Ascending aorta (tissue), 2 donors: ENCODE results near the gene NOSIP. TPM values are rescaled to one million over a fixed set of nuclear protein-coding genes. Genes with fewer than 3 reads are reported as not detected.

ENCODE experiments used
- DNase-seq, 2 donors: peaks; one replicate each; pipeline ENCODE4 v3.0.0-alpha.2; 2019; ENCODE audit warnings: low spot score in 2 of 2
- H3K27ac ChIP-seq, 2 donors: fragments of 200-600 bp; sonication (generic); one replicate each; pipeline ENCODE4 v1.5.1; 2016 to 2017; ENCODE audit warnings: mild to moderate bottlenecking in 1 of 2
- H3K27me3 ChIP-seq: fragments of 200-600 bp; sonication (generic); one replicate; pipeline ENCODE4 v1.5.1; 2017
- H3K36me3 ChIP-seq, 2 donors: fragments of 200-600 bp; sonication (generic); one replicate each; pipeline ENCODE4 v1.5.1; 2016
- H3K4me1 ChIP-seq, 2 donors: fragments of 200-600 bp; sonication (generic); one replicate each; pipeline ENCODE4 v1.5.1; 2016 to 2017; ENCODE audit warnings: mild to moderate bottlenecking in 1 of 2
- H3K4me3 ChIP-seq, 2 donors: fragments of 200-600 bp; sonication (generic); one replicate each; pipeline ENCODE4 v1.5.1; 2016 to 2017; ENCODE audit warnings: mild to moderate bottlenecking in 1 of 2
- H3K9me3 ChIP-seq, 2 donors: fragments of 200-600 bp; sonication (generic); one replicate each; pipeline ENCODE4 v1.5.1; 2016
- CTCF ChIP-seq, 3 experiments: fragments of 200-600 bp in 2 of 3; fragments of 450-650 bp in 1 of 3; sonication (generic) in 2 of 3; IDR thresholded peaks; one replicate each; pipeline ENCODE4 v1.5.1; 2016 to 2019; ENCODE audit warnings: antibody characterized with exemption in 3 of 3, mild to moderate bottlenecking in 1 of 3, moderate library complexity in 1 of 3
- intact Hi-C: fragments of 100-400 bp; cut with DNase I; formaldehyde crosslinking; loops from one replicate; pipeline ENCODE4 v1.15.1; 2023
- total RNA-seq: library from RNA; depleted of rRNA; stranded (reverse); fragments of >200 nt; gene quantifications from one replicate; pipeline ENCODE4 v1.1.0, GENCODE V29; 2016

The NOSIP gene
- total RNA-seq, 1 donor from 2014 or later, result 85.3 TPM

DNA sequence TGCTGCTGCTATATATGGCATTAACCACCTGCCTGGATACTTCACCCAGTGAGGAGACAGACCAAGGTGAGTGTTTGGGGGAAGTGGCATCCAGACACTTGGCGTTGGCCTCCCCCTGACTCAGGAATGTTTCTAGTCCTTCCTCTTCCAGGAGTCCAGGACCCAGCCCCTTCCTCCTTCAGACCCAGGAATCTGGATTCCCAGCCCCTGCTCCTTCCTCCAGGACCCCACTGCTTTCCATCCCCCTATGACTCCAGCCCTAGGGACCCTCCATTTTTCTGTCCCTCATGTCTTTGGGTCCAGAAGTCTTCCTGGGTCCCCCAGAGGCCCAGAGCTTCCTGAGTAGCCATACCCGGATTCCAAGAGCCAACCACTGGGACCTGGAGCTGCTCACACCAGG, 2.9 kb upstream of the NOSIP start:
- no peak for TF ChIP-seq CTCF (IDR thresholded peaks at IDR 0.05)
- Histone ChIP-seq H3K27ac (no peak overlapping the region), H3K27me3 (no peaks in the 10 kb centered on the region), H3K4me3 (no peak overlapping the region), H3K36me3 (no peaks in the 10 kb centered on the region), H3K4me1 (peaks cover 5 to 11% of the 10 kb centered on the region in 2 donors), H3K9me3 (no peaks in the 10 kb centered on the region)
- intact Hi-C loops, result no loop called here
- no peak for DNase-seq

- peak within 1 kb of the TSS; percentile 73 to 78 for H3K4me3 ChIP-seq
- peak within 1 kb of the TSS; percentile 58 to 65 for H3K27ac ChIP-seq
- H3K36me3 ChIP-seq, result peaks cover 0 to 3% of the 10 kb centered on the region in 2 donors
- no peaks in the 10 kb centered on the region for H3K27me3 ChIP-seq
- DNase-seq, result no peak
- H3K4me1 ChIP-seq, result peaks cover 5 to 11% of the 10 kb centered on the region in 2 donors
- H3K9me3 ChIP-seq, result no peaks in the 10 kb centered on the region
- no peak for TF ChIP-seq CTCF (IDR thresholded peaks at IDR 0.05)
- intact Hi-C loops, result no loop called here
Measured at GRCh38 chr19:49581007-49581508, 702 bp upstream of the NOSIP start, which contains the start of gene PRRG2. TSS of gene PRRG2 (plus strand) at chr19:49581316. CDS start at chr19:49583220, 1,904 bp downstream.

DNA sequence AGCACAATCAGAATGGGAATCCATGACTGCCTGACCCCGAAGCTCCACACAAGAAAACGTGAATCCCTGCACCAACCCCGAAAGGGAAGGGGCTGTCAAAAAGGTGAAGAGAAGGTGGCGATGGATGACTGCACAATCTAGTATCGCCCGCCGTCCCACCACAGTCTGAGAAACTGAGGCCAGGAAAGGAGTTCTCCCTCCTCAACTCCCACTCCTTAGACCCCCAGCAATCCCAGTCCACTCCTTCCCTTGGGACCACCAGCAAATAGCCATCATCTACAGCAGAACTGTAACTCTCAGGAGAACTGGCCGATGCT, 451 bp downstream of the NOSIP start:
- intact Hi-C loops, result loop anchor here (1.0 kb wide), 1 partner anchor 9 kb away; no protein-coding TSS in a partner anchor
- Histone ChIP-seq H3K27me3 (no peaks in the 10 kb centered on the region), H3K27ac (peak overlapping the region; percentile 58 to 65), H3K9me3 (no peaks in the 10 kb centered on the region), H3K4me1 (peaks cover 5 to 11% of the 10 kb centered on the region in 2 donors), H3K36me3 (peaks cover 4 to 13% of the 10 kb centered on the region in 2 donors), H3K4me3 (peak overlapping the region; percentile 73 to 78)
- DNase-seq, result no peak
- TF ChIP-seq CTCF (IDR thresholded peaks at IDR 0.05), result no peak

DNA sequence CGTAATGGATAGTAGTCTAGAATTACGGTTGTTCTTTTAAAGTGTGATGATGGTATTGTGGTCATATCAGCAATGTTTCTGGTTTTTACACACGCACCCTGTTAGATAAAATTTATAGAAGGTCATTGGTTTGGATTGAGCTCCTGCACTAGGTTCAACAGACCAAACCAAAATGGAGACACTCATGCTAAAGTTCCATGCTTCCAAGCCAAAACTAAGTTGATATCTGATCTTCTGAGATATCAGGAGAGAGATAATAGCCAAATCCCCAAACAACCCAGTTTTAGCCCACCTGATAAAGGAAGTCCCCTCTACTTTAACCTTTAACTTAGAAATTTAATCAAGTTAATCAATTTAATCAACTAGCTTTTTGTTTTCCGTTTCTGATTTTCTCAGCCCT, 1.2 kb downstream of the NOSIP start:
- Histone ChIP-seq H3K27ac (no peak overlapping the region), H3K9me3 (no peaks in the 10 kb centered on the region), H3K4me3 (peak overlapping the region in 1 of 2 donors; percentile 78), H3K36me3 (peaks cover 8 to 17% of the 10 kb centered on the region in 2 donors), H3K4me1 (peaks cover 5 to 11% of the 10 kb centered on the region in 2 donors), H3K27me3 (no peaks in the 10 kb centered on the region)
- intact Hi-C loops, result no loop called here
- TF ChIP-seq CTCF (IDR thresholded peaks at IDR 0.05), result no peak
- no peak for DNase-seq

DNA sequence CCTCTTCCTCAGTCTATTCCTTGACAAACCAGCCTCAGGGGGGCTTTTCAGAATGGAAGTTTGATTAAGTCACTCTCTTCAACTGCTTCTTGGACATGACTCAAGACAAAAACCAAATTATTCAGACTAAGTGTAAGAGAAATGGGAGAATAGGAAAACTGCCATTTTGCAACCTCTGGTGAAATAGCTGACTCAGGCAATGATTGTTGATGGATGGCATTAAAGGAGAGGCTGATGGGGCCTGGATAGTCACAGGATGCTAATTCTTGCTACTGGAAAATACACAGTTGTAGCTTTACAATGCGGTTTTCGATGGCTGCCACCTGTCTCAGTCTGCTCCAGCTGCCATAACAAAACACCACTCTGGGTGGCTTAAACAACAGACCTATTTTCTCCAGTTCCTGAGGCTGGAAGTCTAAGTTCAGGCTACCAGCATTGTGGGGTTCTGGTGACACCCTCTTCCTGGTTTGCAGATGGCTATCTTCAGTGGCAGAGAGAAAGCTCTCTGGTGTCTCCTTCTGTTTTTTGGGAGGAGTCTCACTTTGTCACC, 6.1 kb downstream of the NOSIP start:
- Histone ChIP-seq H3K9me3 (no peaks in the 10 kb centered on the region), H3K36me3 (peaks cover 13 to 27% of the 10 kb centered on the region in 2 donors), H3K4me3 (no peak overlapping the region), H3K4me1 (peaks cover 0 to 8% of the 10 kb centered on the region in 2 donors), H3K27me3 (no peaks in the 10 kb centered on the region), H3K27ac (no peak overlapping the region)
- no peak for DNase-seq
- intact Hi-C loops, result no loop called here
- no peak for TF ChIP-seq CTCF (IDR thresholded peaks at IDR 0.05)
